Prostate gland (tissue), 2 donors: ENCODE results near the gene SDHC. TPM values are rescaled to one million over a fixed set of nuclear protein-coding genes. Genes with fewer than 3 reads are reported as not detected.

Source experiments
- DNase-seq: peaks from one replicate; pipeline ENCODE4 v3.0.0-alpha.2; 2019; ENCODE audit warnings: low spot score
- H3K27ac ChIP-seq, 2 donors: fragments of 200-600 bp; sonication (generic); 2 replicates each; pipeline ENCODE4 v1.5.1; 2017 to 2019
- H3K27me3 ChIP-seq: fragments of 200-600 bp; sonication (generic); replicated peaks from 2 replicates; pipeline ENCODE4 v1.5.1; 2019; ENCODE audit not compliant: insufficient read depth
- H3K36me3 ChIP-seq, 2 donors: fragments of 200-600 bp; sonication (generic); 1 replicate in 1 of 2; 2 replicates in 1 of 2; pipeline versions ENCODE4 v1.5.1 to v1.8.1; 2017 to 2019
- H3K4me1 ChIP-seq: fragments of 200-600 bp; sonication (generic); replicated peaks from 2 replicates; pipeline ENCODE4 v1.5.1; 2019
- H3K4me3 ChIP-seq, 2 donors: fragments of 200-600 bp; sonication (generic); 2 replicates each; pipeline ENCODE4 v1.5.1; 2017 to 2019
- H3K9me3 ChIP-seq: fragments of 200-600 bp; sonication (generic); 2 replicates; pipeline ENCODE4 v1.5.1; 2017
- CTCF ChIP-seq, 4 experiments: fragments of 200-600 bp in 2 of 4; fragments of 450-650 bp in 2 of 4; sonication (generic) in 2 of 4; IDR thresholded peaks; 1 replicate in 3 of 4; 2 replicates in 1 of 4; pipeline ENCODE4 v1.5.1; 2016 to 2019; ENCODE audit warnings: antibody characterized with exemption in 4 of 4, mild to moderate bottlenecking in 2 of 4, moderate library complexity in 2 of 4
- POLR2A ChIP-seq: fragments of 450-650 bp; IDR thresholded peaks from one replicate; pipeline ENCODE4 v1.6.1; 2016; ENCODE audit warnings: antibody characterized with exemption, mild to moderate bottlenecking
- POLR2AphosphoS5 ChIP-seq: sonication (generic); formaldehyde crosslinking; IDR thresholded peaks from one replicate; pipeline ENCODE4 v1.6.1; 2017; ENCODE audit warnings: antibody characterized with exemption
- WGBS: methylation state at CpG from one replicate; pipeline ENCODE4 v1.1.5; 2018; 5-methylcytosine and 5-hydroxymethylcytosine counted together
- intact Hi-C: fragments of 100-400 bp; cut with DNase I; formaldehyde crosslinking; loops from one replicate; pipeline ENCODE4 v1.14.2; 2022
- total RNA-seq, 2 donors: library from RNA; depleted of rRNA; stranded (reverse); fragments of >200 nt; gene quantifications; one replicate each; pipeline ENCODE4 v1.1.0, GENCODE V29; 2016

Gene SDHC
- total RNA-seq, 2 donors from 2014 or later: 59.0 to 107 TPM

DNA sequence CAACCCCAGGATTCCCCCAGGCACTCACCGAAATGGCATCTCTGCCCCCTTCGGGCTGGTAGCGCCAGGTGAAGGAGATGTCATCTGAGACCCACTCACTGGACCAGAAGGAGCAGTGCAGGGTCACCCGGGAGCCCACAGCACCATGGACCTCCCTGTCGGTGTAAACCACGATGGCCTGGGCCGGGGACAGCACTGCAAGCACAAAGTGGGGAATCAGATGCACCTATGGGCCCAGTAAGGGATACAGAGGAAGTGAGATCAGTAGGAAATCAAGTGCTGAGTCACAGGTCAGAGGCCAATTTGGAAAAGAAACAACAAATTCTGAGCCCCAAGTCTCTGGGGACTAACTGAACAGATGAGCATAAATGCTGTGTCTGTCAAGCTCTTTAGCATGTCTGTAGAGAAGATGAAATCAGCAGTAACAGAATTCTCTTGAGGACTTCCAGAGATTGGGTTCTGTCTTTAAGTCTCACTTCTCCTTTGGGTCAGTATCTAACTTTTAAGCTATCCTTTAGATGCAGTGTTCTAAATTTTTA lies 6.9 kb upstream of the SDHC start:
- Histone ChIP-seq H3K27ac (no peak overlapping the region), H3K4me3 (no peak overlapping the region), H3K9me3 (no peaks in the 10 kb centered on the region), H3K4me1 (peaks cover 6% of the 10 kb centered on the region), H3K36me3 (no peaks in the 10 kb centered on the region), H3K27me3 (no peaks in the 10 kb centered on the region)
- intact Hi-C loops: no loop called here
- DNase-seq: no peak
- WGBS: 93% methylated on average over 7 of the region's 7 CpGs
- TF ChIP-seq POLR2AphosphoS5 (no peak), POLR2A (no peak), CTCF (IDR thresholded peaks at IDR 0.05) (no peak)

DNA sequence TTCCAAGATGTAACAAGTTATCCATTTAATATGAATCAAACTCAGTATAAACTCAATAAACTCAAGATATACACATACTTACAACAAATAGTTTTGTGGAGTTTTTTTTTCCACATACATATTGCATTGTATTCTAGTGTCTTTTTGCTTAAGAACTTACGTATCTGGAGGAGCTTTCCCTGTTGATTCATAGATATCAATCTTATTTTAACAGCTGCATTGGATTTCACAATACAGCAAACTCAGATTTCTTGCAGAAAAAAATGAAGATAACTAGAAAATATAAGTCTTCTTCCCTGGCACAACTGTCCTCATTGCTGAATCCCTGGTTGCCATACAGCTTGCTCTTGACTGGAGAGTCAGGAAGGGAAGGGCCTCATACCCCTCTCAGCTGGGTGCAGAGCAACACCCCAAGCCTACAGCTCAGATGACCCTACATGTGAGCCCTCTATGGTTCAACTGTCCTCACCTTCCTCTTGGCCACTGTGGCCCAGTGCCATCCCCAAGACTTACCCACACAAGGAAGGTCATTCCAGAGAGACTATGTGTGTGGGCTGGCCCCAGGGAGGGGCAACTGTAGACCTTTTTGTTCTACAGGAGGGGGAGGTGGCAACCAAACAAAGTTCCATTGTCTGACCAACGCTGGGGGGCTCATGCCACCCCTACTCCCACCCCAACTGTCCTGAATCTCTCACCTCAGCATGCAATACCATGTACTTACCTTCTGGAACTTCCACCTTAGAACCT lies 6.1 kb upstream of the SDHC start:
- intact Hi-C loops: no loop called here
- H3K9me3 ChIP-seq: no peaks in the 10 kb centered on the region
- 34% methylated on average over 2 of the region's 2 CpGs for WGBS
- no peaks in the 10 kb centered on the region for H3K36me3 ChIP-seq
- TF ChIP-seq CTCF (IDR thresholded peaks at IDR 0.05) (no peak), POLR2AphosphoS5 (no peak), POLR2A (no peak)
- no peaks in the 10 kb centered on the region for H3K27me3 ChIP-seq
- H3K4me1 ChIP-seq: peaks cover 6% of the 10 kb centered on the region
- DNase-seq: no peak
- H3K4me3 ChIP-seq: no peak overlapping the region
- H3K27ac ChIP-seq: no peak overlapping the region

DNA sequence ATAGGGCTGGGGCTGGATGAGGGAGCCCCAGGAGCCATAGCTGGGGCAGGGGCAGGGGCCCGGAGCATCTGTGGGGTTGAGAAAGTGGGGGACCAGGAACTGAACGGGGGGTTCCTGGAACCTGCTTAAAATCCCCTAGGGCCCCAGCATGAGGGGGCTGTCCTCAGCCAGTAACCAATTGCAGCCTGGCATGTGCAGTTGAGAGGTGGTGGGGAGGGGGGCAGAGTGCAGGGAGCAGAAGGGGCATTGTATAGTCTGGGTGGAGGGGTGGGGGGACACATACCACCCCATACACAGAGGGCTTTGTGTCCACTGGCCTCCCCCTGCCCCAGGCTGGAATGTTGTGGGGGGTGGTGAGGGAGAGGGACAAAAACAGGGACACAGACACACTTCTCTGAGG lies 4.3 kb upstream of the SDHC start, which contains the start of gene MPZ:
Gene MPZ, minus strand, starts transcription at position 101 of the 400 bp plus-strand sequence. Its CDS starts 63 bp downstream, at position 38.
- Histone ChIP-seq H3K4me1 (peaks cover 5% of the 10 kb centered on the region), H3K4me3 (no peak within 1 kb of the TSS), H3K36me3 (no peaks in the 10 kb centered on the region), H3K27ac (no peak within 1 kb of the TSS), H3K27me3 (no peaks in the 10 kb centered on the region), H3K9me3 (no peaks in the 10 kb centered on the region)
- intact Hi-C loops: loop anchor here (5.0 to 10.0 kb wide), 2 partner anchors 75 to 108 kb away; partner anchors contain the start of gene NDUFS2
- no peak for DNase-seq
- WGBS: 54% methylated on average over 2 of the region's 2 CpGs
- no peak for TF ChIP-seq POLR2AphosphoS5
- no peak for TF ChIP-seq POLR2A
- no peak for TF ChIP-seq CTCF (IDR thresholded peaks at IDR 0.05)

- Histone ChIP-seq H3K4me1 (no peaks in the 10 kb centered on the region), H3K27me3 (no peaks in the 10 kb centered on the region), H3K4me3 (no peak overlapping the region), H3K27ac (no peak overlapping the region), H3K36me3 (no peaks in the 10 kb centered on the region), H3K9me3 (no peaks in the 10 kb centered on the region)
- intact Hi-C loops: loop anchor here (5.0 to 10.0 kb wide), 2 partner anchors 73 to 109 kb away; partner anchors contain the start of gene NDUFS2
- 96% methylated on average over 4 of the region's 4 CpGs for WGBS
- no peak for TF ChIP-seq CTCF (IDR thresholded peaks at IDR 0.05)
- TF ChIP-seq POLR2A: no peak
- no peak for TF ChIP-seq POLR2AphosphoS5
- DNase-seq: no peak
Measured at GRCh38 chr1:161311595-161312181, 2.5 kb upstream of the SDHC start.
